ENCODE results near the gene GRWD1.
A peak's percentile ranks its signal among the peaks of the same experiment; 100 is the strongest.

The GRWD1 gene

GRCh38 chr19:48456864-48457263 is 11.1 kb downstream of the GRWD1 start:
- DNase-seq (ENCODE audit: low spot score) = no peak

DNA sequence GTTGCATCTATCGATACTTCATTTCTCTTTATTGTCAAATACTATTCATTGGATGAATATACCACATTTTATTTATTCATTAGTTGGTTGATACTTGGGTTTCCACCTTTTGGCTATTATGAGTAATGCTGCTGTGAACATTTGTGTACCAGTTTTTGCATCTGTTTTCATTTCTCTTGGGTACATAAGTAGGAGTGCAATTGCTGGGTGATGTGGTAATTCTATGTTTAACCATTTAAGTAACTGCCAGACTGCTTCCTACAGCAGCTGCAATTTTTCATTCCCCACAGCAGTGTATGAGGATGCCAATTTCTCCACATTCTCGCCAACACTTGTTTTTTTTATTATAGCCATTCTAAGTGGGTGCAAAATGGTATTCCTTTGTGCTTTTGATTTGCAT is 12.2 kb downstream of the GRWD1 start:
- no peak for DNase-seq (ENCODE audit: low spot score)

DNA sequence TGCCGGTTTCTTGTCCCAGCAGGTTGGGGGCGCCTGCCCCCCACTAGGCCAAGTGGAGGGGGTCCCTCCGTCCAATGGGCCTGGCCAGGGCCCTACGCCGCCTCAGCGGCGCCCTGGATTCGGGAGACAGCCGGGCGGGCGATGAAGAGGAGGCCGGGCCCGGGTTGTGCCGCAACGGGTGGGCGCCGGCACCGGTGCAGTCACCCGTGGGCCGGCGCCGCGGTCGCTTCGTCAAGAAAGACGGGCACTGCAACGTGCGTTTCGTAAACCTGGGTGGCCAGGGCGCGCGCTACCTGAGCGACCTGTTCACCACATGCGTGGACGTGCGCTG is 15.8 kb downstream of the GRWD1 start:
- DNase-seq (ENCODE audit: low spot score) = peak; percentile 14

DNA sequence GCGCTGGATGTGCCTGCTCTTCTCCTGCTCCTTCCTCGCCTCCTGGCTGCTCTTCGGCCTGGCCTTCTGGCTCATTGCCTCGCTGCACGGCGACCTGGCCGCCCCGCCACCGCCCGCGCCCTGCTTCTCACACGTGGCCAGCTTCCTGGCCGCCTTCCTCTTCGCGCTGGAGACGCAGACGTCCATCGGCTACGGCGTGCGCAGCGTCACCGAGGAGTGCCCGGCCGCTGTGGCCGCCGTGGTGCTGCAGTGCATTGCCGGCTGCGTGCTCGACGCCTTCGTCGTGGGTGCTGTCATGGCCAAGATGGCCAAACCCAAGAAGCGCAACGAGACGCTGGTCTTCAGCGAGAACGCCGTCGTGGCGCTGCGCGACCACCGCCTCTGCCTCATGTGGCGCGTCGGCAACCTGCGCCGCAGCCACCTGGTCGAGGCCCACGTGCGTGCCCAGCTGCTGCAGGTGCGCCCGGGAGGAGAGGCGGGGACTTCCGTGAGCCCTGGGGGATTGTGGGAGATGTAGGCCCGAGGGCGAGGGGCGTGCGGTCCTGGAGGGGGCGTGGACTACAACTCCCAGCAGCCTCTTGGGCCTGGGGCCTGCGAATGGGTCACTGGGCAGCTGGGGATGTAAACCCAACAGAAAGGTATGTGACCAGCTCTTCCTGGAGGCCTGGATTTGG is 16.3 kb downstream of the GRWD1 start:
- DNase-seq (ENCODE audit: low spot score) = peak; percentile 92

- no peak for DNase-seq (ENCODE audit: low spot score)
Observed at GRCh38 chr19:48465215-48465614, 19.4 kb downstream of the GRWD1 start.

GRCh38 chr19:48466561-48467325 is 21.0 kb downstream of the GRWD1 start:
- no peak for DNase-seq (ENCODE audit: low spot score)

DNA sequence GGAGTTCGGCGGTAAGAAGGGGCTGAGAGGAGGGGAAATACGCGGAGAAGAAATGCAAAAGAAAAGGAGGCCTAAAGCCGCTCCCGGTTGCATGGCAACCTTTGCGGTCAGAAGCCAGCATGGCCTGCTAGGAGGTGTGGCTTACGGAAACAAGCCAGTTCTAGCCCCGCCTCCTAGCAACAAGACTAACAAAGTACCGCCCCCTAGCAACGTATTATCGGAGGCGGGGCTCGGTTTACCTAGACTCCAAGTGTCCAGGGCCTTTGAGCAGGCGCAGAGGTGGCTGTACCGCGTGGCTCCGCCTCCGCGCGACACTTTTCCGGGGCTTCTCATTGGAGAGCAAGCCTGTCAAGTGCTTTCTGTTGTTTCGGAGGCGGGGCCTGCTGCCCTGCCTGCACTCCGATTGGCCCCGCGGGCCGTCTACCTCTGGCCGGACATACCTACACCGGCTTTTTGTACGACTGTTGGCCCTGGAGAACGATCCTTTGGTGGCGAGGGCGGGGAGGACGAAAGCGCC is 23.0 kb downstream of the GRWD1 start:
- DNase-seq (ENCODE audit: low spot score) = peak; percentile 91

DNA sequence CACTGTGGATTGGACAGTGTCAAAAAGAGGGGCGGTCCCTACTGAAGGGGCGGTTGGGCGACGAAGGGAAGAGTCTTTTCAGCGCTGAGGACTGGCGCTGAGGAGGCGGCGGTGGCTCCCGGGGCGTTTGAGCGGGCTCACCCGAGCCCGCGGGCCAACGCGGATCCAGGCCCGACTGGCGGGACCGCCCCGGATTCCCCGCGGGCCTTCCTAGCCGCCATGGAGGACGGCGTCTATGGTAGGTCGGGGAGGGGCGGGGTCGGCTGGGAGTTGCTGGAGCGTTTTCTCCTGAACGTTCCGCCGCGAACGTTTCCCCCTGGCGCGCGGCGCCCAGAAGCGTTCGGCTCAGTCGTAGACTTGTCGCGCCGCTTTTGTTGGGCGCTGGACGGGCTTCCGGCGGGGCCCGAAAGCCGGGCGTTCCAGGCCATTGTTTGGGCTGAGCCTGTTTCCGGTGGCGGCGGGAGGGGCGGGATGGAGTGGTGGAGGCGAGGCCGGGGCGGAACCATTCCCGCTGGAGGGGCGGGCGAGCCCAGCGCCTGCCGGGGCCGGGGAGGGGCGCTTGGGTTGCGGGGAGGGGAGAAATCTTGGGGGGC is 23.6 kb downstream of the GRWD1 start, which contains the start of gene CYTH2:
Gene CYTH2, plus strand, starts transcription at position 81 of the 593 bp plus-strand sequence. Its CDS starts 139 bp downstream, at position 220.
- peak; percentile 84 for DNase-seq (ENCODE audit: low spot score)

DNA sequence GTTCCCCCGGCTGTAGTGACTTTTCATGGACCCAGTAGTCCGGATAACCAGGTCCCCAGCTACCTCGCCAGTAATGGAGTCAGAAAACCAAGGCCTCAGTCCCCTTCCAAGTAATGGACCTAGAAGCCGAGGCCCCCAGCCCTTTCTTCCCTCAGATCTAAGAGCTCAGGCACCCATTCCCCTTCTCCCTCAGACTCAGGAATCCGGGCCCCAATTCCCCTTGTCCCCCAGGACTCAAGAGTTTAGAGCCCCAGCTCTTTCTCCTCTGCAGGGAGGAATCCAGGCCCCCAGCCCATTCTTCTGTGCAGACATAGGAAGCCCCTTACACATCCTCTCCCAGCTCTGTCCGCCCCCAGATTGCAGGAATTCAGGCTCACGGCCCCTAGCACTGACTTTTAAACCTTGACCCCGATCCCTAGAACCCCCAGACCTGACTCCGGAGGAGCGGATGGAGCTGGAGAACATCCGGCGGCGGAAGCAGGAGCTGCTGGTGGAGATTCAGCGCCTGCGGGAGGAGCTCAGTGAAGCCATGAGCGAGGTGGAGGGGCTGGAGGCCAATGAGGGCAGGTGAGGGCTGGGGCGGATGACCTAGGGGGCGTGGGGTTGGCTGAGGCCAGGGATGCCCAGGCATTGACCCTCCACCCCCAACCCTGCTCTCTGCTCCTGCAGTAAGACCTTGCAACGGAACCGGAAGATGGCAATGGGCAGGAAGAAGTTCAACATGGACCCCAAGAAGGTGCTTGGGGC is 24.3 kb downstream of the GRWD1 start:
- no peak for DNase-seq (ENCODE audit: low spot score)

DNA sequence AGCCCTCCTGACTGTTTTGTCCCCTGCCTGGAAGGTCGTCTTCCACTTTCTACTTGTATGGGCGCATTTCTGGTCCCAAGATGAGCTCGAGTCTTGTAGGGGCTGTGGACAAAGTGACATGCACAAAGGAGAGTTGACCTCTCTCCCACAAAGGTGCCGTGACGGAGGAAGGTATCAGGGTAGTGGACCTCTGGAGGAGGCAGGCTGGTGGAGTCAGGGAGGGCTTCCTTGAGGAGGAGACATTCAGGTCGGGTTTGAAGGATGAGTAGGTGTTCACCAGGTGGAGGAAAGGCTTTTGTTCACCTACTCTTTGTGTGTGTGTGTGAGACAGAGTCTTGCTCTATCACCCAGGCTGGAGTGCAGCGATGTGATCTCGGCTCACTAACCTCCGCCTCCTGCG is 25.1 kb downstream of the GRWD1 start:
- no peak for DNase-seq (ENCODE audit: low spot score)

GRCh38 chr19:48471836-48472235 is 26.1 kb downstream of the GRWD1 start:
- DNase-seq (ENCODE audit: low spot score) = no peak

- DNase-seq (ENCODE audit: low spot score) = no peak
Observed at GRCh38 chr19:48473161-48473966, 27.6 kb downstream of the GRWD1 start.

DNA sequence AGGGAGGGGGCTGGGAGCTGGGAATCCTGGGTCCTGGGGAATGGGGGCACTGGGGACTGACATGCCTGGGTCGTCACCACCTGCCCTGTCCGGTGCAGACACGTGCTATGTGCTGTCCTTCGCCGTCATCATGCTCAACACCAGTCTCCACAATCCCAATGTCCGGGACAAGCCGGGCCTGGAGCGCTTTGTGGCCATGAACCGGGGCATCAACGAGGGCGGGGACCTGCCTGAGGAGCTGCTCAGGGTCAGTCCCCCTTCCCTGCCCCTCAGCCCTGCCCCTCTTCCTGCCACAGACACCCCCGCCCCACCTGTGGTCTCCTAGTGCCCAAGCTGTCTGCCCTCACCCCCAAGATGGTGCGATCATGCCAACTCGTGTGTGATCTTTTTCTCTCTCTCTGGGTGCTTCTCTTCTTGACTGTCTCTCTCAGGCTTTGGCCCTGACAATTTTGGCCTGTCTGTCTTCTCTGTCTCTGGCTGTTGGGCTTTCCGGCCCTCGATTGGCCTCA is 28.4 kb downstream of the GRWD1 start:
- no peak for DNase-seq (ENCODE audit: low spot score)

DNA sequence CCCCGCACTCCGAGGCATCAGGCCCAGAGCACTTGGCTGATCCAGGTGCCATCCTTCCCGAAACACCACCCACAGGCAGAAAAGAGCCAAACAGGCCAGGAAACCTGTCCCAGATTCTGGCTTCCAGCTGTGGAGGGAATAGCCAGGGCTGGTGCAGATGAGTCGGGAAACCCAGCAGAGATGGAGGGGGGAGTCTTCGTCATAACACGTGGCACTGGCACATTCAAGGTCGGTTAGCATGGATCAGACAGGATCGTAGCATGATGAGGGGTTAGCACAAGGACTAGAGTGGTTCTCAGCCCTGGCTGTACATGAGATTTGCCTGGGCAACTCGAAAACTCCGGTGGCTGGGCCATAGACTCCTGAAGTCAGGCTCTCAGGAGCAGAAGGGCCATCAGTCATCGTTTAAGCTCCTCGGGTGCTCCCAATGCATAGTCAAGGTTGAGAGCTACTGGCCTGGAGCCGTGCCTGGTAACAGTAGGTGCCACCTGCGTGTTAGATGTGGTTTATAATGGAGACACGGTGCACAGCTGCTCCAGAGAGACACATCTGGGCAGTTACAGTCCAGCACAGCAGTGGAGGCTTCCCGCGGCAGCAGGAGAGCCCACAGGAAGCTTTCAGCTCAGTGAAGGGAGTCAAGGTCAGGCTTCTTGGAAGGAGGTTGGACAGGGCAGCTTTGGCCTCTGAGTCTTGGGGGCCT is 29.7 kb downstream of the GRWD1 start:
- no peak for DNase-seq (ENCODE audit: low spot score)

- no peak for DNase-seq (ENCODE audit: low spot score)
Observed at GRCh38 chr19:48476176-48476575, 30.4 kb downstream of the GRWD1 start.

DNA sequence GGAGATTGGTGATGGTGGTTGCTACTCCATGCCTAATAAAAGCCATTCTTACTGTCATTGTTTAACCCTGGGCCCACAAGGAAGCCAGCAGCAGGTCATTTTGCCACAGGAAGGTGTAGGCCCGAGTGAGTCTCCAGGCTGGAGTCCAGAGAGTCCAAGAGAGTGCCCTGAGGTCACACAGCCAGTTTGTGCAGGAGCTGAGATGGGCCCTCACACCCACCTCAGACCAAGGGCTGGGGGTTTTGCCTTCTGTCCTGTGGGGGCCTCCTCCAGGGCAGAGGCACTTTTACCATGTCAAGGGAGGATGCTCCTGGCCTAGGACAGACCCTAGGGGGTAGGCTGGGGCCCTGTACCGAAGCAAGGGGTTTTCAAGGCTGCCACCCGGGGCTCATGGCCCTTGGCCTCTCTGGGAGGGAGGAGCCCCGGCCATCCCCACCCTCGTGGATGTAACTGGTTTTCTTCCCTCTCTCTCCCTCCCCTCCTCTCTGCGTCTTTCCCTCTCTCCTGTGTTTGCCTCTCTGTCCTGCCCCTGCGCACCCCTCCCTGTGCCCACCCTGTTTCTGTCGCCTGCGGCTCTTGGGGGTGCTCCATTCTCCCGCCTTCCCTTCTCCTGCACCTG is 31.4 kb downstream of the GRWD1 start:
- no peak for DNase-seq (ENCODE audit: low spot score)

DNA sequence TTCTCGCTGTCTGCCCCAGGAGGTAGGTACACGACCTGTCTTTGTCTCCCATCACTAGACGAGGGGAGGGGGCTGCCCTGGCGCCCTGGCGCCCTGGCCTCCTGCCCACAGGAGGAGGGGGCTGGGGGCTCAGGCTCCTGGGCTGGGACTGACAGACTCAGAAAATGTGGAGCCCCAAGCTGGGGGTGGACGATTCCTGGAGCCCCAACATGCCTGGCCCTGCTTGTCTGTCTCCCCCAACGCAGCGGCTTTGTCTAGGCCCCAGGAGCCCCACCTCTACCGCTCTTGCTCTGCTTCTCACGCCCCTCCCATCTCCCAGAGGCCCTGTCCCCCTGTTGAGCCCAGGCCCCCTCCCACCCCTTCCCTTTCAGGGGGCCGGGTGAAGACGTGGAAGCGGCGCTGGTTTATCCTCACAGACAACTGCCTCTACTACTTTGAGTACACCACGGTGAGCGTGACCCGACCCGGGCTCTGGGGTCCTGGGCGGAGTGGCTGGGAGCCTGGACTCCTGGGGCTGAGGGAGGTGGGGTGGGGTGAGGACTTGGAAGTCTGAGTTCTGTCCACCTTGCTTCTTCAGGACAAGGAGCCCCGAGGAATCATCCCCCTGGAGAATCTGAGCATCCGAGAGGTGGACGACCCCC is 32.0 kb downstream of the GRWD1 start:
- no peak for DNase-seq (ENCODE audit: low spot score)

DNA sequence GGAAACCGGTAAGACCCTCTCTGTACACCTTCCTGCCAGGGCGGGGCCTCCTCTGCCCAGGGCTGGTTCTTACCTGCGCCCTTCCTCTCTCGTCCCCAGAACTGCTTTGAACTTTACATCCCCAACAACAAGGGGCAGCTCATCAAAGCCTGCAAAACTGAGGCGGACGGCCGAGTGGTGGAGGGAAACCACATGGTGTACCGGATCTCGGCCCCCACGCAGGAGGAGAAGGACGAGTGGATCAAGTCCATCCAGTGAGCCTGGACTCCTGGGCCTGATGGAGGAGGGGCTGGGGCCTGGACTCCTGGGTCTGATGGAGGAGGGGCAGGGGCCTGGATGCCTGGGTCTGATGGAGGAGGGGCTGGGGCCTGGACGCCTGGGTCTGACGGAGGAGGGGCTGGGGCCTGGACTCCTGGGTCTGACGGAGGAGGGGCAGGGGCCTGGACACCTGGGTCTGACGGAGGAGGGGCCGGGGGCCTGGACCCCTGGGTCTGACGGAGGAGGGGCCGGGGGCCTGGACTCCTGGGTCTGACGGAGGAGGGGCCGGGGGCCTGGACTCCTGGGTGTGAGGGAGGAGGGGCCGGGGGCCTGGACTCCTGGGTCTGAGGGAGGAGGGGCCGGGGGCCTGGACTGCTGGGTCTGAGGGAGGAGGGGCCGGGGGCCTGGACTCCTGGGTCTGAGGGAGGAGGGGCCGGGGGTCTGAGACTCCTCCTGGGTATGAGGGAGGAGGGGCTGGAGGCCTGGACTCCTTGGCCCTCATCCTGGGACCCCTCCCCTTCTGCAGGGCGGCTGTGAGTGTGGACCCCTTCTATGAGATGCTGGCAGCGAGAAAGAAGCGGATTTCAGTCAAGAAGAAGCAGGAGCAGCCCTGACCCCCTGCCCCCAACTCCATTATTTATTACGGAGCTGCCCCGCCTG is 32.8 kb downstream of the GRWD1 start:
- no peak for DNase-seq (ENCODE audit: low spot score)

DNA sequence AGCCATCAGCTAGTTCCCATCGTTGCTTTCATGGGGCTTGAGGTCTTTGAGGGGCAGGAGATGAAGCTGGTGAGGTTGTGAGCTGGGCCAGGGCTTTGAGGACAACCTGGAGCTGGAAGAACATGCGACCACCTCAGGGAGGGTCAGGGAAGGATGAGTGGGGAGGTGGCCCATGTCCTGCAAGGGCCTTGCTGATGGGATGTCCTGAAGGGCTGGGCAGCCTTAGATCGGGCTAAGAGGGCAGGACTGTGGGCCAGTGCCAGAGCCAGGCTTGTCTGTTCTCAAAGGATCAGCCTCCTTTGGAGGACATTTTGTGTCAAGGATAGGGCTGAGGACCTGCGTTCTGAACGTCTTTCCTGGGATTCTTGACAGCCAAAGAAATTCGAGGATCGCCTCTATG is 33.9 kb downstream of the GRWD1 start:
- no peak for DNase-seq (ENCODE audit: low spot score)
